GM18868 (cell line): ENCODE measurements around the gene RGS1.
A peak's percentile ranks its signal among the peaks of the same experiment; 100 is the strongest.

Experiments used
- ATAC-seq: cut with Tn5 transposase; IDR thresholded peaks from one replicate; pipeline ENCODE4 v1.9.1; 2021; ENCODE audit warnings: mild to moderate bottlenecking, moderate library complexity; ENCODE audit not compliant: unreplicated experiment

RGS1 gene

DNA sequence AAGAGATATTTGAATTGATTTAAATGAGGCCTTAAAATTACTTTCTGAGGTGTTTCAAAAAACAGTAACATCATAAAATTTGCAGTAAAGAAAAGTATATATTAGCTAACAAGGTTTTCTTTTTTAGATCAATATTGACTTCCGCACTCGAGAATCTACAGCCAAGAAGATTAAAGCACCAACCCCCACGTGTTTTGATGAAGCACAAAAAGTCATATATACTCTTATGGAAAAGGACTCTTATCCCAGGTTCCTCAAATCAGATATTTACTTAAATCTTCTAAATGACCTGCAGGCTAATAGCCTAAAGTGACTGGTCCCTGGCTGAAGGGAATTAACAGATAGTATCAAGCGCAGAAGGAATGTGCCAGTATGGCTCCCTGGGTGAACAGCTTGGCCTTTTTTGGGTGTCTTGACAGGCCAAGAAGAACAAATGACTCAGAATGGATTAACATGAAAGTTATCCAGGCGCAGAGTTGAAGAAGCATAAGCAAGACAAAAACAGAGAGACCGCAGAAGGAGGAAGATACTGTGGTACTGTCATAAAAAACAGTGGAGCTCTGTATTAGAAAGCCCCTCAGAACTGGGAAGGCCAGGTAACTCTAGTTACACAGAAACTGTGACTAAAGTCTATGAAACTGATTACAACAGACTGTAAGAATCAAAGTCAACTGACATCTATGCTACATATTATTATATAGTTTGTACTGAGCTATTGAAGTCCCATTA lies 3.6 kb downstream of the RGS1 start:
- ATAC-seq, result peak; percentile 34

DNA sequence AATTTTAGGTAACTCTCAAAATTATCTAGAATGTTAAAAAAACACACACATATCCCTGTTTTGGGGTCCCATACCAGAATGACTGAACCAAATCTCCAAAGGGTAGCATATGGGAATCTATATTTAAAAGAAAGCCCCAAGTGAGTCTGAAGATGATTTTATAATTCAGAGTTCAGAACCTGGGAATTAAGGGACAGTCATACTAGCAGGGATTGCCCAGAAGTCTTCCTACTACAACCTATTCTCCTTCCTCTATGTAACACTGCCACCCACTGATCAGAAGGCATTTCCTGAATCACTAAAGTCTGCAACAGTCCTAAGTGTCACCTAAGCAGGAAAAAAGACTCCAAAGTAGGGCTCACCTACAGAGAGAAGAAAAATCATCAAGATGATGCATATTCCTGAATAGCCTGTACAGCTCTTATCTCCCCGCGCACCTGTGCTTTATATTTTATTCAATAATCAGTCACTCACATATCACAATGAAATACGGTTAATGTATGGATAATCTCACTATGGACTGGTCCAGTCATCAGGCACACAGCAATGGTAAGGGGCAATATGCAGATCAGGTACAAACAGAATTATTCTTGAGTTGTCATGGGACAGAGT lies 4.9 kb downstream of the RGS1 start:
- ATAC-seq, result peak; percentile 27

- peak; percentile 11 for ATAC-seq
These were observed 5.8 kb downstream of the RGS1 start for GRCh38 chr1:192581131-192581927.

- no peak for ATAC-seq
These were observed 9.3 kb downstream of the RGS1 start for GRCh38 chr1:192584866-192585265.

GRCh38 chr1:192587386-192588266 lies 12.1 kb downstream of the RGS1 start:
- ATAC-seq, result no peak

DNA sequence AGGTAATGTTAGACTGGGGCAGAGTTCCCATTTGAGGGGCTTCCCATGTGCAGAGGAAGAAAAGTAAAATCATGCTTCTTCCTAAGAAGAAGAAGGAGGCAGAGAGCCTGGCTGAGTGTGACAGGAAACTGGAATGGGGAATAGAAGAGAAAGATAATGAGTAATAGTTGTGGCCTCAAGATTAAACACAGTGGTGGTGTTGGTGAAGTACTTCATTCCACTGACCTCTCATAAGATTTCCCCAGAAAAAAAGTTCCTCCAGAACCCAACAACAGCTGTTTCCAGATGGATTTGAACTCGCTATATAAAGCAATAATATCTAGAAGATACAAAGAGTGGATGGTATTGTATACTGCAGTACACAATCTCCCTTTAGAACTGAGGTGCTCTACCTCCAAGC lies 13.0 kb downstream of the RGS1 start:
- ATAC-seq, result no peak

- no peak for ATAC-seq
These were observed 14.2 kb downstream of the RGS1 start for GRCh38 chr1:192589813-192590212.

DNA sequence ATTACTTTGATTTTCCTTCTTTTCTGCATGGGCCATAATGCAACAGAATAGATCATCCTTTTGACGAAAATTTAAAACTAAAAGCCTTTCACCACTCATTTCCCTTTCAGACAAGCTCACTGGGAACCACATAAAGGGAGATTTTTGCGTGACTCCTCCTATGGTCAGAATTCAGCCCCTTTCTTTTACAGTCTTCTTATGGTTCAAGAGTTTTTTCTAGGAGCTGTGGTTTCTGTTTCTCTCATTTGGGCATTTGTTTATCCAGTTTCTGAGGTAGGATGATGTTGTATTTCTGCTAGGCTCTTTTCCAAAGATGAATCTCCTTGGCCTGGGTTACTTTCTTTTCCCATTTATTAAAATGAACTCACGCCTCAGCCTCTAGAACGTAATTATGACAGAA lies 16.9 kb downstream of the RGS1 start:
- no peak for ATAC-seq

DNA sequence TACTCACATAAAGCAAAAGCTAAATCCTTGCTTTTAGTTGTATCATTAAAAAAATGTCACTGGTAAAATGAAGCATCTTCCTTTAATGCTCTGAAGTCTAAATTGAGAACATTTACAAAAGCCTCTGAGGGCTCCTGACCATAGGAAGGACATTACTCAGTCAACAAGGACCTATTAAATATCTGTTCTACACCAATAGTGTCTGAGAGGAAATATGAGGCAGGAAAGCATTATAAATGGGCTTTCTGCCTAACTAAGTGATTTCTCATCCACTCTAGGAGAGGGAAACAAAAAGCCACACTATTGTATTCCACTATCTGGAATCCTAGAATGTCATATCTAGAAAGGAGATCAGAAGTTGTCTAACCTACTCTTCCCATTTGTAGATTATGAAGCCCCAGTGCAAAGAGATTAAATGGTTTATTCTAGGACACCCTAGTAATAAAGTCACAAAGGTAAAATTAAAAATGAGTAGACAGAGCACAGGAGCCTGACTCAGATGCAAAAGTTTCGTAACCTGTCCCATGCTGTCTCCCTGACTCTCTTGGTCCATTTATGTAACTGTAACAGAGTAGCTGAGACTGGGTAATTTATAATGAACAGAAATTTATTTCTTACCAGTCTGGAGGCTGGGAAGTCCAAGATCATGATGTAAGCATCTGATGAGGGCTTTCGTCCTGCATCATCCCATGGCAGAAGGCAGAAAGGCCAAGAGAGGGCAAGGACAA lies 17.6 kb downstream of the RGS1 start:
- no peak for ATAC-seq

DNA sequence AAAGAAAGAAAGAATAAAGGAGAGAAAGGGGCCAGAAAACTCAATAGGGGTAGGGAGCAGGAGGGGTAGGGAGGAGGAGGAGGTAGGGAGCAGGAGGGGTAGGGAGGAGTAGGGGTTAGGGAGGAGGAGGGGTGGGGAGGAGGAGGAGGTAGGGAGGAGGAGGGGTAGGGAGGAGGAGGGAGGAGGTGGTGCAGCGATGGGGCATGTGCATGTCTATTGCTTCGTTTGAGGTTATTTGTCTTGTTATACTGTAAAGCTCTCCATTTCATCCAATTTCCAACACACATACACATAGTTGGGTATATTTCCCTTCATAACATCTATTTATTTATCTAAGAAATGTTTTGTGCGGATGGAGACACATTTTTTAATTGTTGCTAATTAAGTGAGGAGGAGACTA lies 19.7 kb downstream of the RGS1 start:
- ATAC-seq, result no peak

DNA sequence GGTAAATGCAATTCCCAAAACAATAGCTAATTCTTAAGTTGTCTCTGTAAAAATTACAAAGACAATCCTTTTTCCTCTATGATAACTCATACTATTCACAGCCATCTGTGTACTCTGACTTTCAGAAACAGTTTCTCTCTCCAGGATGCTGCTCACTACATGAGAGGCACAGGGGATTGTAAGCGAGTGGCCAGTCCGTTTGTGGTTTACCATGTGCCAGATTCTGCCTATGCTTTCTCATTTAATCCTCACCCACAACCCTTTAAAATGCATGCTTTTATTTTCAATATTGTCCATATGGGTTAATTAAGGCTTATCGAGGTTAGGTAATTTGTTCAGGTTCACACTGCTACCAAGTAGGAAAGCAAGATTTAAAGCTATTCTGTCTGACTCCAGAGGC lies 23.0 kb downstream of the RGS1 start:
- peak; percentile 21 for ATAC-seq

DNA sequence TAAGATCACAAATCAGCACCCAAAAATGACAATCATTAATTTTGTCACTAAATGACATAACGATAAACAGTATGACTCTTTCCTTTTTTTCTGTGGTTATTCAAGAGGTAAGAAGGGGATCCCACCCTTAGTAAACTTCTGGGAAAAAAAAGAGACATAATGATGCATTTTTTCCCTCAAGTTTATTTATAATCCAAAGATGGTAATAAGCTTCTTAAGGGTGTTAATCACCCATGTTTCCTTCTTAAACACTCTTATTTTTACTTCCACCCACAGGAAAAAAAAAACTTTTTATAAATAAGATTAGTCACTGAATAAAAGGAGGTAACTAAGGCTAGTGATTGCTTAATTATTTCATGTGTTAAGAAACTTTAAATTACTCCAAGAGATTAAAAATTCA lies 24.7 kb downstream of the RGS1 start:
- no peak for ATAC-seq

DNA sequence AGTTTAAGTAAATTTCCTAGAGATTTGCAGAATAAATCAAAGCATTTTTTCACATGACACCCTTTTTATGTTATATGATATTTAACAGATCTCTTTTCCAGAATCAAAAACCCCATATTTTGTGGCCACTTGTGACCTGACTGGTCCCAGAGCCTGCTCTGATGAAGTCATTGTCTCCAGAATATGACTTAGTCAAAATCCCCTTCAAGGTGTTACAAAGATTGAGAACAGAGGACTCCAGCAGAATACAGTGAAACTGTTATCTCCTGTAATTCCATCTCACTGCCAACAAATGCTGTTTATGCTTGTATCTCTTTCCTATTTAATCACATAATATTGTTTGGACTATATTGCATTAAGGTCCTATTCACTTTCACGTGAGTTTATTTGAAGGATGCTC lies 25.6 kb downstream of the RGS1 start:
- ATAC-seq, result peak; percentile 76

GRCh38 chr1:192601567-192601966 lies 26.0 kb downstream of the RGS1 start:
- ATAC-seq, result peak; percentile 43

DNA sequence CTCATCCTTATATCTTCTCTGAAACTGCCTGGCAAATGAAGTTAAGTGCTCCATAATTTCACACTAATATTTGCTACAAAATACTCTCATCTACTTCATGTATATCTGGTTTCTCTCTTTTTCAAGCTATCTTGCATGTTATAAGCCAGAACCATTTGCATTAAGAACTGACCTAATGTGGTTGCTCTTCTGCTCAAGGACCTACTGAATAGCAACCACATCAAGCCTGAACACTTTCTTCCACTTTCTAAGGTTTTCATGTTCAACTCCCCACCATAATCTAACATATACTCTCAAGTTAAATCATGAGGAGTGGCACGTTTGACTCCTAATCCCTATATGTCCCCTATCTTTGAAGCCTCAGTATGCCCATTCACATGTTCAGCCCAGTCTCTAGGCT lies 27.2 kb downstream of the RGS1 start:
- ATAC-seq, result no peak

- no peak for ATAC-seq
These were observed 27.7 kb downstream of the RGS1 start for GRCh38 chr1:192603218-192603787.

- peak; percentile 33 for ATAC-seq
These were observed 29.5 kb downstream of the RGS1 start for GRCh38 chr1:192604979-192605620.

GRCh38 chr1:192608671-192609070 lies 33.1 kb downstream of the RGS1 start:
- ATAC-seq, result no peak
